HCT116 (cell line): ENCODE results near the gene PLD3.

ENCODE experiments used
- CBX3 ChIP-seq: IDR thresholded peaks from 2 replicates; pipeline ENCODE4 v1.6.1; 2012; ENCODE audit warnings: low read depth
- EGR1 ChIP-seq: IDR thresholded peaks from 2 replicates; pipeline ENCODE4 v1.6.1; 2012; ENCODE audit warnings: low read depth
- EZH2 ChIP-seq: fragments of 200-600 bp; sonication (generic); IDR thresholded peaks from 2 replicates; pipeline ENCODE4 v1.6.1; 2017; ENCODE audit warnings: antibody characterized with exemption, mixed run types
- EZH2phosphoT487 ChIP-seq: fragments of 200-600 bp; IDR thresholded peaks from 2 replicates; pipeline ENCODE4 v1.6.1; 2018; ENCODE audit warnings: antibody characterized with exemption, borderline replicate concordance
- FOSL1 ChIP-seq: IDR thresholded peaks from 2 replicates; pipeline ENCODE4 v1.6.1; 2012; ENCODE audit warnings: low read depth
- JUND ChIP-seq: IDR thresholded peaks from 2 replicates; pipeline ENCODE4 v1.6.1; 2012
- POLR2A ChIP-seq: IDR thresholded peaks from 2 replicates; pipeline ENCODE4 v1.7.0; 2011; ENCODE audit warnings: borderline replicate concordance; ENCODE audit not compliant: insufficient read depth, insufficient read length; ENCODE audit errors: extremely low read depth
- POLR2AphosphoS5 ChIP-seq: IDR thresholded peaks from 2 replicates; pipeline ENCODE4 v1.6.1; 2011; ENCODE audit warnings: mild to moderate bottlenecking, low read depth, low read length, moderate library complexity
- RAD21 ChIP-seq: IDR thresholded peaks from 2 replicates; pipeline ENCODE4 v1.6.1; 2012; ENCODE audit warnings: low read depth, mild to moderate bottlenecking
- REST ChIP-seq: IDR thresholded peaks from 2 replicates; pipeline ENCODE4 v1.6.1; 2012; ENCODE audit warnings: low read depth
- SP1 ChIP-seq: IDR thresholded peaks from 2 replicates; pipeline ENCODE4 v1.6.1; 2012; ENCODE audit warnings: low read depth
- SRF ChIP-seq: IDR thresholded peaks from 2 replicates; pipeline ENCODE4 v1.6.1; 2012; ENCODE audit warnings: low read depth
- YY1 ChIP-seq: IDR thresholded peaks from 2 replicates; pipeline ENCODE4 v1.6.1; 2011; ENCODE audit warnings: low read length, low read depth, moderate library complexity, mild to moderate bottlenecking; ENCODE audit not compliant: insufficient replicate concordance; ENCODE audit errors: extremely low read depth
- TF ChIP-seq, protein P1 (sequence below), 3 experiments: fragments of 200-600 bp in 1 of 3; sonication (generic) in 1 of 3; IDR thresholded peaks in 2 of 3; conservative IDR thresholded peaks in 1 of 3; 2 replicates each; pipeline ENCODE4 v1.5.1; 2012 to 2017; ENCODE audit warnings: low read depth in 2 of 3, low read length in 2 of 3, antibody characterized with exemption in 1 of 3, borderline replicate concordance in 1 of 3, control low read depth in 1 of 3, mild to moderate bottlenecking in 1 of 3, mixed read lengths in 1 of 3, mixed run types in 1 of 3, moderate library complexity in 1 of 3; ENCODE audit not compliant: insufficient read depth in 1 of 3

DNA sequence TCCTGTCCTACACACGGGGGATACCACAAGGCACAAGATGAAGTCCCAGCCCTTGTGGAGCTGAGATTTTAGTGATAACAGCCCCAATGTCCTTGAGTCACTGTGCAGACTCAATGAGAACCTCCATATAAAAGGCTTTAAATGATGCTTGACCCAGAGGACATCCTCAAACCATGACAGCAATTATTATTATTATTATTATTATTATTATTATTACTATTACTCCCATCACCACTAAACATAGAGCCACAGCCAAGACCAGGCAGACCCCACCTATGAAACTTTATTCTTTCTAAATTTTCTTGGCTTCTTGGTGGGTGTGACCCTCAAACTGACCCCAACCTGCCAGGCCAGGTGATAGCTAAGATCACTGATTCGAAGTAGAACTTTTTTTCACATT, 11.4 kb upstream of the PLD3 start:
- TF ChIP-seq REST (no peak), POLR2AphosphoS5 (no peak), POLR2A (no peak), EZH2phosphoT487 (no peak), EGR1 (no peak), YY1 (no peak), FOSL1 (no peak), SP1 (no peak), CBX3 (no peak), EZH2 (no peak), RAD21 (no peak), SRF (no peak), JUND (no peak)
- TF ChIP-seq, protein P1, sequence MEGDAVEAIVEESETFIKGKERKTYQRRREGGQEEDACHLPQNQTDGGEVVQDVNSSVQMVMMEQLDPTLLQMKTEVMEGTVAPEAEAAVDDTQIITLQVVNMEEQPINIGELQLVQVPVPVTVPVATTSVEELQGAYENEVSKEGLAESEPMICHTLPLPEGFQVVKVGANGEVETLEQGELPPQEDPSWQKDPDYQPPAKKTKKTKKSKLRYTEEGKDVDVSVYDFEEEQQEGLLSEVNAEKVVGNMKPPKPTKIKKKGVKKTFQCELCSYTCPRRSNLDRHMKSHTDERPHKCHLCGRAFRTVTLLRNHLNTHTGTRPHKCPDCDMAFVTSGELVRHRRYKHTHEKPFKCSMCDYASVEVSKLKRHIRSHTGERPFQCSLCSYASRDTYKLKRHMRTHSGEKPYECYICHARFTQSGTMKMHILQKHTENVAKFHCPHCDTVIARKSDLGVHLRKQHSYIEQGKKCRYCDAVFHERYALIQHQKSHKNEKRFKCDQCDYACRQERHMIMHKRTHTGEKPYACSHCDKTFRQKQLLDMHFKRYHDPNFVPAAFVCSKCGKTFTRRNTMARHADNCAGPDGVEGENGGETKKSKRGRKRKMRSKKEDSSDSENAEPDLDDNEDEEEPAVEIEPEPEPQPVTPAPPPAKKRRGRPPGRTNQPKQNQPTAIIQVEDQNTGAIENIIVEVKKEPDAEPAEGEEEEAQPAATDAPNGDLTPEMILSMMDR (IDR thresholded peaks at IDR 0.05 in 2 of 3, conservative IDR thresholded peaks at IDR 0.05 in 1 of 3; ENCODE audit: borderline replicate concordance in 1 of 3, insufficient read depth in 1 of 3, low read depth in 2 of 3, low read length in 2 of 3), result no peak
